HepG2 (cell line): ENCODE data around the gene PTPA. TPM values are rescaled to one million over a fixed set of nuclear protein-coding genes. Genes with fewer than 3 reads are reported as not detected.

ENCODE experiments used
- ATAC-seq: fragments of 200-7000 bp; cut with Tn5 transposase; 3 replicates; pipeline ENCODE4 v1.9.1; 2020; ENCODE audit warnings: mild to moderate bottlenecking, moderate library complexity
- BruUV-seq: library from RNA; stranded (reverse); fragments of 400-500 nt; replicated peaks from 2 replicates; lab custom pipeline; 2021; lab: Mats Ljungman, UMichigan
- CTCF ChIA-PET: fragments of 300-600 bp; formaldehyde crosslinking; extraction: SDS; loops from one replicate; lab custom pipeline; 2021; ENCODE audit warnings: low total read pairs, inconsistent platforms, low intra/inter-chr PET ratio; lab: Yijun Ruan, JAX
- POLR2A ChIA-PET: fragments of 350-600 bp; sonication (Branson Sonifier 250); formaldehyde crosslinking; loops from one replicate; lab custom pipeline; 2020; ENCODE audit warnings: antibody characterized with exemption, inconsistent platforms; lab: Yijun Ruan, JAX
- DNase-seq: peaks from one replicate; pipeline ENCODE4 v3.0.0-alpha.2; 2015; ENCODE audit warnings: low spot score
- FAIRE-seq: peaks from 3 replicates; lab custom pipeline; 2011; peaks lifted over from hg19 to GRCh38; lab: Jason Lieb, UNC
- H2AFZ ChIP-seq: one replicate; pipeline ENCODE4 v1.6.1; 2011; ENCODE audit warnings: low read length, inconsistent platforms
- H3K27ac ChIP-seq: fragments of 300-600 bp; 3 replicates; pipeline ENCODE4 v1.8.0; 2011; ENCODE audit warnings: mixed run types, mild to moderate bottlenecking, mixed read lengths, low read length, inconsistent platforms; ENCODE audit not compliant: insufficient read depth; ENCODE audit errors: extremely low read length
- H3K27me3 ChIP-seq, 2 experiments: fragments of 200-600 bp in 1 of 2; 2 replicates in 1 of 2; 3 replicates in 1 of 2; pipeline versions ENCODE4 v1.6.0 to v1.8.0; 2011; ENCODE audit warnings: low read length in 2 of 2, mild to moderate bottlenecking in 2 of 2, moderate library complexity in 2 of 2, inconsistent platforms in 1 of 2; ENCODE audit not compliant: insufficient read depth in 2 of 2, control insufficient read depth in 1 of 2
- H3K36me3 ChIP-seq, 2 experiments: fragments of 200-600 bp in 1 of 2; replicated peaks in 1 of 2; 2 replicates in 1 of 2; 3 replicates in 1 of 2; pipeline versions ENCODE4 v1.5.1 to v1.8.0; 2011; ENCODE audit warnings: low read length in 2 of 2, inconsistent platforms in 1 of 2; ENCODE audit not compliant: insufficient read depth in 2 of 2, control insufficient read depth in 1 of 2
- H3K4me1 ChIP-seq: 2 replicates; pipeline ENCODE4 v1.5.1; 2012; ENCODE audit warnings: low read length, inconsistent platforms; ENCODE audit not compliant: insufficient read depth
- H3K4me2 ChIP-seq: 2 replicates; pipeline ENCODE4 v1.6.0; 2011; ENCODE audit warnings: low read depth, low read length, inconsistent platforms
- H3K4me3 ChIP-seq, 3 experiments: fragments of 200-600 bp in 1 of 3; sonication (generic), shearing (Covaris generic) in 1 of 3; replicated peaks in 1 of 3; 2 replicates each; pipeline ENCODE4 v1.5.1; 2011 to 2016; ENCODE audit warnings: low read length in 3 of 3, inconsistent platforms in 2 of 3, low read depth in 2 of 3, mild to moderate bottlenecking in 2 of 3, control low read depth in 1 of 3, mixed read lengths in 1 of 3; ENCODE audit not compliant: insufficient read depth in 1 of 3
- H3K79me2 ChIP-seq: one replicate; pipeline ENCODE4 v1.6.1; 2011; ENCODE audit warnings: low read length, inconsistent platforms; ENCODE audit not compliant: insufficient read depth
- H3K9ac ChIP-seq: 2 replicates; pipeline ENCODE4 v1.6.0; 2011; ENCODE audit warnings: mild to moderate bottlenecking, low read depth, low read length, inconsistent platforms; ENCODE audit not compliant: insufficient read depth
- H3K9me3 ChIP-seq: 2 replicates; pipeline ENCODE4 v1.5.1; 2012; ENCODE audit warnings: mild to moderate bottlenecking, low read length
- H4K20me1 ChIP-seq: 2 replicates; pipeline ENCODE4 v1.6.0; 2011; ENCODE audit warnings: inconsistent platforms, mild to moderate bottlenecking, low read length, moderate library complexity; ENCODE audit not compliant: insufficient read depth
- AGO2 ChIP-seq: fragments of 200-400 bp; formaldehyde crosslinking; optimal IDR thresholded peaks from 2 replicates; pipeline ENCODE3; 2017; ENCODE audit warnings: mild to moderate bottlenecking, low read depth, low read length, moderate library complexity
- MAFK ChIP-seq, 2 experiments: IDR thresholded peaks in 1 of 2; conservative IDR thresholded peaks in 1 of 2; 2 replicates each; pipeline ENCODE4 v1.6.1; 2011; ENCODE audit warnings: improper control_type of control experiment in 2 of 2, low read length in 2 of 2
- REPIN1 ChIP-seq: sonication (generic); formaldehyde crosslinking; IDR thresholded peaks from 2 replicates; pipeline ENCODE4 v1.8.0; 2022; ENCODE audit warnings: missing genetic modification reagents, low read depth, mild to moderate bottlenecking, borderline replicate concordance
- STAG1 ChIP-seq: sonication (generic); formaldehyde crosslinking; IDR thresholded peaks from 2 replicates; pipeline ENCODE4 v1.4.0; 2020; ENCODE audit warnings: missing genetic modification reagents
- ZNF543 ChIP-seq: sonication (generic); formaldehyde crosslinking; IDR thresholded peaks from 2 replicates; pipeline ENCODE4 v1.4.0; 2020; ENCODE audit warnings: mild to moderate bottlenecking, missing genetic modification reagents
- ZNF589 ChIP-seq: sonication (generic); formaldehyde crosslinking; conservative IDR thresholded peaks from 2 replicates; pipeline ENCODE4 v1.8.0; 2022; ENCODE audit warnings: mild to moderate bottlenecking, moderate library complexity, missing genetic modification reagents
- ZNF83 ChIP-seq: sonication (generic); formaldehyde crosslinking; IDR thresholded peaks from 2 replicates; pipeline ENCODE4 v1.4.0; 2020; ENCODE audit warnings: missing genetic modification reagents, mild to moderate bottlenecking, borderline replicate concordance
- WGBS: methylation state at CpG from one replicate; pipeline ENCODE4 v1.1.6; 2017; ENCODE audit warnings: low lambda C conversion rate; 5-methylcytosine and 5-hydroxymethylcytosine counted together
- in situ Hi-C: cut with HindIII; loops from 2 replicates; pipeline ENCODE4 v1.10.0; 2017; ENCODE audit warnings: low pct_unique_long_range_greater_than_20kb; ENCODE audit not compliant: extremely low pct_ligation_motif_present
- intact Hi-C: fragments of 100-400 bp; cut with micrococcal nuclease; formaldehyde crosslinking; loops from one replicate; pipeline ENCODE4 v1.10.0; 2022; ENCODE audit not compliant: unreplicated experiment
- polyA plus RNA-seq, 8 experiments: library from polyadenylated mRNA; depleted of rRNA in 3 of 8; stranded (reverse) in 7 of 8; unstranded in 1 of 8; fragments of >200 nt; fragmentation: Illumina TruSeq in 4 of 8; extraction: Trizol in 4 of 8; gene quantifications; 2 replicates each; pipeline versions ENCODE4 v1.2.1 to v1.2.3, GENCODE V29; 2011 to 2016; ENCODE audit warnings: low read depth in 4 of 8, missing spikeins in 1 of 8, mixed read lengths in 1 of 8; ENCODE audit not compliant: insufficient read depth in 1 of 8
- total RNA-seq, 5 experiments: library from RNA; depleted of rRNA; stranded (reverse); fragments of >200 nt; fragmentation: Illumina TruSeq; extraction: Trizol; gene quantifications; 2 replicates each; pipeline ENCODE4 v1.2.3, GENCODE V29; 2016; ENCODE audit warnings: low read depth in 1 of 5

PTPA gene
- total and polyA plus RNA-seq, 2 of the 13 experiments (the other 11 are each of a cell fraction or from before 2014, with no cell fraction given) = 79.3 to 105 TPM

GRCh38 chr9:129068110-129068509 lies 43.1 kb upstream of the PTPA start:
- no TSS peak for BruUV-seq
- DNase-seq (no peak), ATAC-seq (no peak), FAIRE-seq (no peak)
- Histone ChIP-seq H3K9me3 (no peaks in the 10 kb centered on the region), H2AFZ (no peak overlapping the region), H3K4me2 (no peak overlapping the region), H3K9ac (no peak overlapping the region), H3K79me2 (no peaks in the 10 kb centered on the region), H3K4me1 (peaks cover 15% of the 10 kb centered on the region), H3K36me3 (peaks cover 4 to 19% of the 10 kb centered on the region in 2 experiments; a peak in 4 of 5 replicates), H3K27me3 (no peaks in the 10 kb centered on the region), H4K20me1 (no peaks in the 10 kb centered on the region), H3K27ac (no peak overlapping the region), H3K4me3 (no peak overlapping the region)
- intact Hi-C loops (no loop called here), in situ Hi-C loops (no loop called here)
- ChIA-PET POLR2A (interaction anchor here (0.6 kb wide), 1 partner anchor 758 kb away, joined by 3 read pairs; no protein-coding TSS in a partner anchor), CTCF (no interaction called here)
- TF ChIP-seq REPIN1 = no peak
- no peak for TF ChIP-seq MAFK (conservative IDR thresholded peaks at IDR 0.05 in 1 of 2, IDR thresholded peaks at IDR 0.05 in 1 of 2; ENCODE audit: low read length in 2 of 2)
- no peak for TF ChIP-seq STAG1 (CRISPR knock-in tag)
- TF ChIP-seq ZNF83 (CRISPR knock-in tag) = no peak
- TF ChIP-seq AGO2 = peak; percentile 25
- TF ChIP-seq ZNF589 (CRISPR knock-in tag) = no peak
- 93% methylated on average over 4 of the region's 19 CpGs for WGBS

- no peak for DNase-seq
- no TSS peak for BruUV-seq
- CTCF ChIA-PET = no interaction called here
Measured at GRCh38 chr9:129068990-129069861, 42.0 kb upstream of the PTPA start.

More at GRCh38 chr9:129068990-129069861, 42.0 kb upstream of the PTPA start:
- Histone ChIP-seq H3K27ac (no peak overlapping the region), H3K27me3 (no peaks in the 10 kb centered on the region), H3K4me2 (no peak overlapping the region), H3K36me3 (peaks cover 3 to 19% of the 10 kb centered on the region in 2 experiments; a peak in 4 of 5 replicates), H3K4me1 (peaks cover 15% of the 10 kb centered on the region), H3K9ac (no peak overlapping the region), H3K79me2 (no peaks in the 10 kb centered on the region), H3K4me3 (no peak overlapping the region), H2AFZ (no peak overlapping the region), H3K9me3 (no peaks in the 10 kb centered on the region), H4K20me1 (no peaks in the 10 kb centered on the region)
- TF ChIP-seq AGO2 = peak; percentile 26
- no peak for TF ChIP-seq ZNF543 (CRISPR knock-in tag)
- POLR2A ChIA-PET = interaction anchor here (0.9 kb wide), 1 partner anchor 12 kb away, joined by 3 read pairs; the partner anchor contains the start of gene DOLPP1
- 100% methylated on average over 4 of the region's 31 CpGs for WGBS
- in situ Hi-C loops (no loop called here), intact Hi-C loops (no loop called here)
- ATAC-seq (no peak), FAIRE-seq (no peak)
